ENCODE results near the gene RSAD1.
A peak's percentile ranks its signal among the peaks of the same experiment; 100 is the strongest.

RSAD1 gene

DNA sequence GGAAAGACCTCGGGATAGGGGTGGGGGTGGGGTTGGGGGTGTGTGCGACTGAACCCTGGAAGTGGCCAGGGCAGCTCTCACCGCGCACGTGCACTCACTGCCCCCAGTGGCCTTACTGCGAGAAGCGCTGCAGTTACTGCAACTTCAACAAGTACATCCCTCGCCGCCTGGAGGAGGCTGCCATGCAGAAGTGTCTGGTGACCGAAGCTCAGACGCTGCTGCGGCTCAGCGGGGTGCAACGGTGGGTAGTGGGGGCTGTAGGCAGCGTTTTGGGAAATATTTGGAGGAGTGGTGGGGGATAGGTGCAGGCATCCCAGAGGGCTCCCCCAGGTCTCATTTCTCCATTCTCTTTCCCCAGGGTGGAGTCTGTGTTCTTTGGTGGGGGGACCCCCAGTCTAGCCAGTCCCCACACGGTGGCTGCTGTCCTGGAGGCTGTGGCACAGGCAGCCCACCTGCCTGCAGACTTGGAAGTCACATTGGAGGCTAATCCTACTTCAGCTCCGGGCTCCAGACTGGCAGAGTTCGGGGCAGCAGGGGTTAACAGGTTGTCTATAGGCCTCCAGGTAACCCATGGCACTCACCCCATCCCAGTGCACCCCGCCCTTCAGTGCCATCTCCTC is 972 bp downstream of the RSAD1 start:
- no peak overlapping the region for H3K9ac ChIP-seq (ENCODE audit: low read length)
- peak overlapping the region; percentile 91 for H3K4me3 ChIP-seq (ENCODE audit: low read length)
- peaks cover 6% of the 10 kb centered on the region for H3K4me1 ChIP-seq (ENCODE audit: control insufficient read depth, insufficient read depth, low read length)
- H3K27ac ChIP-seq (ENCODE audit: low read depth, low read length): peak overlapping the region; percentile 80
- peaks cover 13% of the 10 kb centered on the region for H3K36me3 ChIP-seq (ENCODE audit: control insufficient read depth, insufficient read depth, low read length)
- H3K27me3 ChIP-seq (ENCODE audit: control insufficient read depth, insufficient read depth, low read length): no peaks in the 10 kb centered on the region

DNA sequence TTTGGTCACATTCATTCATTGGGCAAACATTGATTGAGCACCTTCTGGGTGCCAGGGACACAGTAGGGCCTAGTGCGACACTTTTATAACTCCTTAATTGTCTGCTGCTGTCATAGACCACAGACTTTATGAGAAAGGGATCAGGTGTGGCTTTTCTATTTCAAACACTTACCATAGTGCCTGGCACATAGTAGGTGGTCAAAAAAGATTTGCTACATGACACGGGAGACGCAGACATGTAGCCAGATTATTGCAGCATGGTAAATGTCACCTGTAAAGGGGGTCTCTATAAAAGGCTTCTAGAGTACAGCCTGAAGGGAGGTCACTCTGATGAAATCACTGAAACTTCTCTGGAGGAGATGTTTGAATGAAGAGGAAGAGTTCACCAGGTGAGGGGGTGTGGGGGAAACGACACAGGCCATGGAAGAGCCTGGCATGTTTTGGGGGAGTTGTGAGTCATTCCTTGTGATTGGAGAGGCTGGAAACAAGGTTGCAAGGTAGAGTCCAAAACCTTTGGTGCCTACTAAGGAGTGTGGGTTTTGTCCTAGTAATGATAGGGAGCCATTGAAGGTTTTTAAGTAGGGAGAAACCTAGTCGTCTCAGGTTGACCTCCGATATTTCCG is 1.6 kb downstream of the RSAD1 start:
- Histone ChIP-seq H3K9ac (ENCODE audit: low read length) (no peak overlapping the region), H3K36me3 (ENCODE audit: control insufficient read depth, insufficient read depth, low read length) (peaks cover 13% of the 10 kb centered on the region), H3K27me3 (ENCODE audit: control insufficient read depth, insufficient read depth, low read length) (no peaks in the 10 kb centered on the region), H3K27ac (ENCODE audit: low read depth, low read length) (no peak overlapping the region), H3K4me3 (ENCODE audit: low read length) (no peak overlapping the region), H3K4me1 (ENCODE audit: control insufficient read depth, insufficient read depth, low read length) (peaks cover 6% of the 10 kb centered on the region)

DNA sequence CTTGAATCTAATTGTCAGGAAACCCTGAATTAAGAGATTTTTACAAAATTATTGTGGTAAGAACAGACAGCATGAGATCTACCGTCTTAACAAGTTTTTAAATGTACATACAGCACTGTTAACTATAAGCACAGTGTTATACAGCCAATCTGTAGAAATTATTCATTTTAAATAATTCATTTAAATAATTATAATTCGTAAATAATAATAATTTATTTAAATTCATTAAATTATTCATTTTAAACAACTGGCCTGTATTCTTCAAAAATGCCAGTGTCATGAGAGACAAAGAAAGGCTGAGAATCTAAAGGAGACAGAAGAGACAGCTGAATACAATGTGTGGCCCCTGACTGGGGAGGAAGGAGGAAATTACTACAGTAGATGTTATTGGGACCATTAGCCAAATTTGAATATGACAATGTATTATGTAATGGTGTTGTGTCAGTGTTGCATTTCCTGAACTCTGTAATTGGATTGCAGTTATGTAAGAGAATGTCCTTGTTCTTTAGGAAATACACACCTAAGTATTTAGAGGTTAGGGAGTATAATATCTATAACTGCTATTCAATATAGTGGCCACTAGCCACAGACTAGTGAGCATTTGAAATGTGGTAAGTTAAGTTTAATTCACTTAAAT is 2.3 kb downstream of the RSAD1 start:
- Histone ChIP-seq H3K9ac (ENCODE audit: low read length) (no peak overlapping the region), H3K4me1 (ENCODE audit: control insufficient read depth, insufficient read depth, low read length) (peaks cover 6% of the 10 kb centered on the region), H3K27ac (ENCODE audit: low read depth, low read length) (no peak overlapping the region), H3K4me3 (ENCODE audit: low read length) (no peak overlapping the region), H3K27me3 (ENCODE audit: control insufficient read depth, insufficient read depth, low read length) (no peaks in the 10 kb centered on the region), H3K36me3 (ENCODE audit: control insufficient read depth, insufficient read depth, low read length) (peaks cover 17% of the 10 kb centered on the region)

DNA sequence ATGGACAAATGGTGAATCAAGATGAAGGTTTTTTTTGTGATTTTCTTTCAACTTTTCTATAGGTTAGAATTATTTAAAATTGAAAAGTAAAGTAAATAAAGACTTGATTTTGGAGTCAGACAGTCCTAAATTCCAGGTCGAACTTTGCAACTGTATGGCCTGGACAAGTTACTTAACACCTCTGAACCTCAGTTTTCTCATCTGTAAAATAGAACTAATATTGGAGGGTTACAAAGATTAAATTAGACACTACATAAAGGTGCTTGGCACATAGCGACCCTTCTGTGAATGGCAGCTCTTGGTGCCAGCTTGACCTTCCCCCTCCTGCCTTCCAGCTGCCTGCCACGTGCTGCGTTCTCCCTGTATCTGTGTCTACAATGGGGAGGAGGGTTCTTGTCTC is 3.0 kb downstream of the RSAD1 start:
- Histone ChIP-seq H3K27me3 (ENCODE audit: control insufficient read depth, insufficient read depth, low read length) (no peaks in the 10 kb centered on the region), H3K9ac (ENCODE audit: low read length) (no peak overlapping the region), H3K36me3 (ENCODE audit: control insufficient read depth, insufficient read depth, low read length) (peaks cover 17% of the 10 kb centered on the region), H3K4me3 (ENCODE audit: low read length) (no peak overlapping the region), H3K27ac (ENCODE audit: low read depth, low read length) (no peak overlapping the region), H3K4me1 (ENCODE audit: control insufficient read depth, insufficient read depth, low read length) (peaks cover 6% of the 10 kb centered on the region)

DNA sequence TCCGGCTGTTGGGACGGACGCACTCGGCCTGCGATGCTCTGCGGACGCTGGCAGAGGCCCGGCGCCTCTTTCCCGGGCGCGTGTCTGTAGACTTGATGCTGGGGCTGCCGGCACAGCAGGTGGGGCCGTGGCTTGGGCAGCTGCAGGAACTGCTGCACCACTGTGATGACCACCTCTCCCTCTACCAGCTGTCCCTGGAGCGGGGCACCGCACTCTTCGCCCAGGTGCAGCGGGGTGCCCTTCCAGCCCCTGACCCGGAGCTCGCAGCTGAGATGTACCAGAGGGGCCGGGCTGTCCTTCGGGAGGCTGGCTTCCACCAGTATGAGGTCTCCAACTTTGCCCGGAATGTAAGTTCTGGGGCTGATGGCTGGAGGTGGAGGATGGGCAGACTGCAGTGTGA is 3.5 kb downstream of the RSAD1 start:
- Histone ChIP-seq H3K27ac (ENCODE audit: low read depth, low read length) (peak overlapping the region; percentile 30), H3K36me3 (ENCODE audit: control insufficient read depth, insufficient read depth, low read length) (peaks cover 17% of the 10 kb centered on the region), H3K4me1 (ENCODE audit: control insufficient read depth, insufficient read depth, low read length) (peaks cover 6% of the 10 kb centered on the region), H3K4me3 (ENCODE audit: low read length) (no peak overlapping the region), H3K9ac (ENCODE audit: low read length) (no peak overlapping the region), H3K27me3 (ENCODE audit: control insufficient read depth, insufficient read depth, low read length) (no peaks in the 10 kb centered on the region)

DNA sequence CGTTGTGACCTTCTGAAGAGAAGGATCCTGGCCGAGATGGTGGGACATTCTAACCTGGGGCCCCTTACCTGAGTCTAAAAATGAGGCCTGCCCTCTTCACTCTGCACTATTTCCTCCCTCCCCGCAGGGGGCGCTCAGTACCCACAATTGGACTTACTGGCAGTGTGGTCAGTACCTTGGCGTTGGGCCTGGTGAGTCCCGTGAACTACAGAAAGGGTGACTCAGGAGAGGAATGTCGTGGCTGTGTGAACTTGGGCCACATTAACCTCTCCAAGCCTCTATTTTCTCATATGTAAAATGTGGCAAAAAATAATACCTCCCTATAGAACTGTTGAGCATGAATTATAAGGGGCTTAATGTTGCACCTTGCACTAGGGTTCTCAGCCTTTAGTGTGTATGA is 3.9 kb downstream of the RSAD1 start:
- Histone ChIP-seq H3K9ac (ENCODE audit: low read length) (no peak overlapping the region), H3K36me3 (ENCODE audit: control insufficient read depth, insufficient read depth, low read length) (peaks cover 17% of the 10 kb centered on the region), H3K4me1 (ENCODE audit: control insufficient read depth, insufficient read depth, low read length) (peaks cover 6% of the 10 kb centered on the region), H3K27ac (ENCODE audit: low read depth, low read length) (peak overlapping the region; percentile 70), H3K4me3 (ENCODE audit: low read length) (no peak overlapping the region), H3K27me3 (ENCODE audit: control insufficient read depth, insufficient read depth, low read length) (no peaks in the 10 kb centered on the region)

DNA sequence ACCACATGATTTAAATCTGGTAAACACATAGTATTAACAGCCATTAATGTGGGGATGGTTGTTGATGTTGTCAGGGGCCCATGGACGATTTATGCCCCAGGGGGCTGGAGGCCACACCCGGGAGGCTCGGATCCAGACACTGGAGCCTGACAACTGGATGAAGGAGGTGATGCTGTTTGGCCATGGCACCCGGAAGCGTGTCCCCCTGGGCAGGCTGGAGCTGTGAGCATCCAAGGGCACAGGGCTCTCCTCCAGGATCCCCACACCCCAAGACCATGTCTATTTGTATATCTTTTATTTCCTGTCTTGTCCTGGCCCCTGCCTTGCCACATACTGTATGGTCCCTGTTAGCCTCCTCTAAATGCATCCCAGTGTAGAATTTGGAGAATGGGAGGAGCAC is 4.6 kb downstream of the RSAD1 start:
- H3K27me3 ChIP-seq (ENCODE audit: control insufficient read depth, insufficient read depth, low read length): no peaks in the 10 kb centered on the region
- H3K9ac ChIP-seq (ENCODE audit: low read length): no peak overlapping the region
- H3K27ac ChIP-seq (ENCODE audit: low read depth, low read length): peak overlapping the region; percentile 37
- H3K4me3 ChIP-seq (ENCODE audit: low read length): no peak overlapping the region
- H3K4me1 ChIP-seq (ENCODE audit: control insufficient read depth, insufficient read depth, low read length): peaks cover 6% of the 10 kb centered on the region
- peaks cover 17% of the 10 kb centered on the region for H3K36me3 ChIP-seq (ENCODE audit: control insufficient read depth, insufficient read depth, low read length)

DNA sequence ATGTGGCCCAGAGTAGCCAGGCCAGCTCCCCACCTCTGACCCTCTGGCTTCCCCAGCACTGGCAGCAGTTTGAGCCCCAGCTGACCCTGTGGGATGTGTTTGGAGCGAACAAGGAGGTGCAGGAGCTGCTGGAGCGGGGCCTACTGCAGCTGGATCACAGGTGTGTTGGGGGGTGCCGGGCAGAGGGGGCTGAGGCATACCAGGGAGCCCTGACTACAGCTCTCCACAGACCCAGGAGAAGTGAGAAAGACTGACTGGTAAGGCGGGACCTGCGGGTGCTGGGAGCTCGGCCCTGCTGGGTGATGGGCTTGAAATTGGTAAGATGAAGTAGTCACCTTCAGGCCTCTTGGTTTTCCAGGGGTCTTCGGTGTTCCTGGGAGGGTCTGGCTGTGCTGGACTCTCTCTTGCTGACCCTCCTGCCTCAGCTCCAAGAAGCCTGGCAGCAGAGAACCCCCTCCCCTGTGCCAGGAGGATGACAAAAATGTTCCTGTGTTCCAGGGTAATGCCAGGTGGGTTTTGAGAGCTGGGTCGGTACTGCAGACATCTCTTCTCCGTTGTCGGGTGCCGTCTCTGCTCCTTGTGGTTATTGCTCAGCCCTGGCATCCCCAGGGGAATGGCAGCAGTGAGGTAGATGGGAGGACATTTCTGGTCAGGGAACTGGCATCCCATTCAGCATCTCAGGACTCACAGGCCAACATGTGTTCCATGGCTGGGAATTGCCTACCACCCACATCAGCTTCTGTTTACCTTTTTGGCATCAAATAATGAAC is 5.9 kb downstream of the RSAD1 start:
- Histone ChIP-seq H3K4me3 (ENCODE audit: low read length) (no peak overlapping the region), H3K27ac (ENCODE audit: low read depth, low read length) (no peak overlapping the region), H3K27me3 (ENCODE audit: control insufficient read depth, insufficient read depth, low read length) (no peaks in the 10 kb centered on the region), H3K9ac (ENCODE audit: low read length) (no peak overlapping the region), H3K36me3 (ENCODE audit: control insufficient read depth, insufficient read depth, low read length) (peaks cover 17% of the 10 kb centered on the region), H3K4me1 (ENCODE audit: control insufficient read depth, insufficient read depth, low read length) (peaks cover 6% of the 10 kb centered on the region)

DNA sequence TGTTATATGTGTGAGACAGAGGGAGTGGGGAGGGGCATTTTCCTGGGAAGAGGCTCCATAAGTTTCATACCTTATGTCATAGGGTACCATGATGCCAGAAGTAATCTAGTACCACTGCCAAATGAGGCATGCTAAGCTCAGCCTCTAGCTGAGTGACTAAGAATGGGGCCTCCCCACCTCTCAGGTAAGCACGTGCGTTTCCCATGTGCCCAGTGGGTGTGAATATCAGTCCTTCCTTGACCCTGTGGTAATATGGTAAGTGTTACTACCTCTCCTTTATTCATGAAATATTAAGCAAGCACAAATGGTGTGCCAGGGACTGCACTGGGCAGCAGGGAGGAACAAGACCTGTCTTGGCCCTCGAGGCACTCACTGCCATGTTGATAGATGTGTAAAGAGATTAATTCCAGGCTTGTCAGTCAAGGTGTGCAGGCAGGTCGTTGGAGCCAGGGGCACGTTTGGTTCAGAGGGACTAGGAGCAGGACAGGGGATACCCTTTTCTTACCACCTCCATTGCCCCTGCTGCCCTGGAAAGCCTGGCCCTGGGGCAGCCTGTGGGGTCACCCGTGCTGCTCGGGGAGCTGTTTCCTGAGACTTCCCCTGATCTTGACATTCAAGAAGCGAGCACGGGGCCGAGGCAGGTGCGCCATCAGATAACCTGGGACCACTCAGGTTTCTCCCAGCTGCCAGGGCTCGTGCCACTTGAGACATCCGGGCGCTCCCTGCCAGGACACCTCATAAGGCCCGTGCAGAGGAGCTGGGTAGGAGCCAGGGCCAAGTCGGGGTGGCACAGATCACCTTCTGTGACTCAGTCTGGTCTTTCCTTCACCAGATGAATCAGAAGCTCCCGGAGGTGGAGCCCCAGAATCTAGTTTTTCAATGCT is 8.8 kb downstream of the RSAD1 start:
- H3K4me1 ChIP-seq (ENCODE audit: control insufficient read depth, insufficient read depth, low read length): peaks cover 2% of the 10 kb centered on the region
- no peaks in the 10 kb centered on the region for H3K27me3 ChIP-seq (ENCODE audit: control insufficient read depth, insufficient read depth, low read length)
- H3K9ac ChIP-seq (ENCODE audit: low read length): no peak overlapping the region
- no peak overlapping the region for H3K27ac ChIP-seq (ENCODE audit: low read depth, low read length)
- H3K4me3 ChIP-seq (ENCODE audit: low read length): no peak overlapping the region
- H3K36me3 ChIP-seq (ENCODE audit: control insufficient read depth, insufficient read depth, low read length): peaks cover 14% of the 10 kb centered on the region

DNA sequence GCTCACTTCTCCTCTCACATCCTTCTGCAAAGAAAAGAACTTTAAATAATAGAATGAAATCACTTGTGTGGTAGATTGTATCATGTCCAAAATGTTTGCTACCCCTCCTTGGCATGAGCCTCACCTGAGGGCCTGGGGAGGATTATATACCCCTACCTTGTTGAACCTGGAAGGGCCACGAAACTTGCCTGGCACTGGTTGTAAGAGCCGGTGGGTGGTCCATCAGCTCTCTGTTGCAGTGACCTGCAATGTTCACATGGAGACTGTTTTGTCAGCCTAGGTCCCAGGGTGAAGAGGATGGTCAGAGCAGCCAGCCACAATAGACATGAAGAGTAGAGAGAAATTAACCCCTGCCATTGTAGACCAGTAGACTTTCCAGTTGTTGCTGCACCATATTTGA is 10.2 kb downstream of the RSAD1 start:
- Histone ChIP-seq H3K27ac (ENCODE audit: low read depth, low read length) (no peak overlapping the region), H3K9ac (ENCODE audit: low read length) (no peak overlapping the region), H3K4me1 (ENCODE audit: control insufficient read depth, insufficient read depth, low read length) (no peaks in the 10 kb centered on the region), H3K36me3 (ENCODE audit: control insufficient read depth, insufficient read depth, low read length) (peaks cover 7% of the 10 kb centered on the region), H3K4me3 (ENCODE audit: low read length) (no peak overlapping the region), H3K27me3 (ENCODE audit: control insufficient read depth, insufficient read depth, low read length) (no peaks in the 10 kb centered on the region)

DNA sequence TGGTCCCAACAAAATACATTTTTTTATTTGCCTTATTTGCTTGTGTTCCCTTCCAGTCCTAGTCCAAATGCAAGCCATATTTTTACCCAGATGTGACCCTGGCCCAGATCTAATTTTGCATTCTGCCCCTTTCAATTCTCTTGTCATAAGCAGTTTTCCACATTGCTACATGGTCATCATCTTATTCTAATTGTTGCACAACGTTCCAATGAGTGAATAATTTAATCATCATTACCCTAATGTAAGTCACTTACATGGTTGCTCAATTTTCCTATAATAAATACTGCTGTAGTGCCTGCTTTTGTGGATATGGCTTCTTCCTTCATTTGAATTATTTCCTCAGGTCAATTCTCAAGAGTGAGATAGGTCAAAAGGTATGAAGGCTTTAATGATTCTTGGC is 12.8 kb downstream of the RSAD1 start:
- Histone ChIP-seq H3K27ac (ENCODE audit: low read depth, low read length) (no peak overlapping the region), H3K9ac (ENCODE audit: low read length) (no peak overlapping the region), H3K36me3 (ENCODE audit: control insufficient read depth, insufficient read depth, low read length) (no peaks in the 10 kb centered on the region), H3K27me3 (ENCODE audit: control insufficient read depth, insufficient read depth, low read length) (no peaks in the 10 kb centered on the region), H3K4me3 (ENCODE audit: low read length) (no peak overlapping the region), H3K4me1 (ENCODE audit: control insufficient read depth, insufficient read depth, low read length) (no peaks in the 10 kb centered on the region)

DNA sequence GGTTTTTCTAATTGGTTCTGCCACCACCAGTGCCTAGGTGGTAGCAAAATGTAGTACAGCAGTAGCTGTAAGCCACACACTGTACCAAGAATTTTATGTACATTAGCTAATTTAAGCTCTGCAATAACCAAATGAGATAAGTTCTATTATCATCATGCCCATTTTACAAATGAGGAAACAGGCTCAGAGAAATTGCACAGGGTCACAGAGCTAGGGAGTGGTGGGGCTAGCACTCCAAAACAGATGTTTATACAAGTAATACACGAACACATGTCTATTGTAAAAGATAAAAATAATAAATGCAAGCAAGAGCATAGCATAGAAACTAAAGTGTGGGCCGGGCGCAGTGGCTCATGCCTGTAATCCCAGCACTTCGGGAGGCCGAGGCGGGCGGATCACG is 13.6 kb downstream of the RSAD1 start:
- no peak overlapping the region for H3K4me3 ChIP-seq (ENCODE audit: low read length)
- no peaks in the 10 kb centered on the region for H3K36me3 ChIP-seq (ENCODE audit: control insufficient read depth, insufficient read depth, low read length)
- no peaks in the 10 kb centered on the region for H3K4me1 ChIP-seq (ENCODE audit: control insufficient read depth, insufficient read depth, low read length)
- H3K9ac ChIP-seq (ENCODE audit: low read length): no peak overlapping the region
- no peaks in the 10 kb centered on the region for H3K27me3 ChIP-seq (ENCODE audit: control insufficient read depth, insufficient read depth, low read length)
- H3K27ac ChIP-seq (ENCODE audit: low read depth, low read length): no peak overlapping the region

All from rectal smooth muscle tissue (tissue), 1 donor.